T-helper 22 cell (primary cell): ENCODE measurements around the gene MED8.

ENCODE experiments used
- DNase-seq: peaks from one replicate; pipeline ENCODE4 v3.0.0-alpha.2; 2020; ENCODE audit warnings: low read depth

The MED8 gene, protein sequence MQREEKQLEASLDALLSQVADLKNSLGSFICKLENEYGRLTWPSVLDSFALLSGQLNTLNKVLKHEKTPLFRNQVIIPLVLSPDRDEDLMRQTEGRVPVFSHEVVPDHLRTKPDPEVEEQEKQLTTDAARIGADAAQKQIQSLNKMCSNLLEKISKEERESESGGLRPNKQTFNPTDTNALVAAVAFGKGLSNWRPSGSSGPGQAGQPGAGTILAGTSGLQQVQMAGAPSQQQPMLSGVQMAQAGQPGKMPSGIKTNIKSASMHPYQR

GRCh38 chr1:43389326-43390313 is at the start of gene MED8, which contains the start of gene SZT2:
MED8 (minus strand) TSS chr1:43389800; CDS start chr1:43389764, 36 bp downstream.
SZT2 (plus strand) TSS chr1:43389899; CDS start chr1:43389969, 70 bp downstream.
- peak; percentile 89 for DNase-seq

DNA sequence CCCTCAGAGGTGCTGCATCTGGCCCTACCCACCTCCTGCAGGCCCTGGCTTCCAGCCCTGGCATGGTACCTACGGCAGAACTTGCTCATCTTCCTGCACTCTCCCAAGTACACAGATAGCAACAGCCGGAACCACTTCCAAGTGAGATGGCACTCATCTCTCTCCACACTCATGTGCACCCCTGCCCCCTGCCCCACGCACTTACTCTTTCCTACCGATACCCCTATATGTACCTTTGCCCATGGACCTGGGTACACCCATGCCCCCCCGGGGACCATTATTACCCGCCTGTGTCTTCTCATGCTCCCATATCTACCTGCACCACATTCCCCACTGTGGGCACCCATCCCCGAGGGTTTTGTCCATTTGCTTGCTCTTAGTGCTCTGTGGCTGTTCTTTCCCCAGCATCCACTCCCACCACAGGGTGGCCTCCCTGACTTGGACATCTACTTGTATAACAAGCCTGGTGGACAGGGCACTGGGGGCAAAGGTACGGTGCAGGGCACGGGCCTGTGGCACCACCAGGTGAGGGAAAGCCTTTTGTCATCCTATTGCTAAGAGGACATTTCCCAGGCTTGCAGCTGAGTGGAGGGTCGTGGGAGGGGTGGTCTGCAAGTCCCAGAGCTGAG is 49.5 kb upstream of the MED8 start:
- no peak for DNase-seq

- DNase-seq: no peak
Measured at GRCh38 chr1:43438576-43438952, 49.0 kb upstream of the MED8 start.

DNA sequence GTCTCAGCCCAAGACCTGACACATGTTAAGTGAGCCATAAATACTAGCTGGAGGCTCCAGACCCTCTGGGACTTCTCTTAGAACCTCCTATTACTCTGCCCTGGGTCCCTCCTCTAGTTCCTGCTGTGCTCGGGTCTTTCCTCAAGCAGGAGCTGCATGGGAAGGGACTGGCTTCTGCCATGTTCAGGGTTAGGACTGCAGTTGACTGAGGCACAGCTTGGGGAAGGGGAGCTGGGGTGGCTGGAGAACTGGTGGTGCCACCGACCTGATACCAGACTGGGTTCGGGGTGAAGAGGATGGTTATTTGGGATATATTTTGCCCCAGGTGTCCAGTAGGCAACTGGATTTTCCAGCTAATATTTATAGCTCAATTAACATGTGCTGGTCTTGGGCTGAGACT is 48.4 kb upstream of the MED8 start:
- DNase-seq: no peak

DNA sequence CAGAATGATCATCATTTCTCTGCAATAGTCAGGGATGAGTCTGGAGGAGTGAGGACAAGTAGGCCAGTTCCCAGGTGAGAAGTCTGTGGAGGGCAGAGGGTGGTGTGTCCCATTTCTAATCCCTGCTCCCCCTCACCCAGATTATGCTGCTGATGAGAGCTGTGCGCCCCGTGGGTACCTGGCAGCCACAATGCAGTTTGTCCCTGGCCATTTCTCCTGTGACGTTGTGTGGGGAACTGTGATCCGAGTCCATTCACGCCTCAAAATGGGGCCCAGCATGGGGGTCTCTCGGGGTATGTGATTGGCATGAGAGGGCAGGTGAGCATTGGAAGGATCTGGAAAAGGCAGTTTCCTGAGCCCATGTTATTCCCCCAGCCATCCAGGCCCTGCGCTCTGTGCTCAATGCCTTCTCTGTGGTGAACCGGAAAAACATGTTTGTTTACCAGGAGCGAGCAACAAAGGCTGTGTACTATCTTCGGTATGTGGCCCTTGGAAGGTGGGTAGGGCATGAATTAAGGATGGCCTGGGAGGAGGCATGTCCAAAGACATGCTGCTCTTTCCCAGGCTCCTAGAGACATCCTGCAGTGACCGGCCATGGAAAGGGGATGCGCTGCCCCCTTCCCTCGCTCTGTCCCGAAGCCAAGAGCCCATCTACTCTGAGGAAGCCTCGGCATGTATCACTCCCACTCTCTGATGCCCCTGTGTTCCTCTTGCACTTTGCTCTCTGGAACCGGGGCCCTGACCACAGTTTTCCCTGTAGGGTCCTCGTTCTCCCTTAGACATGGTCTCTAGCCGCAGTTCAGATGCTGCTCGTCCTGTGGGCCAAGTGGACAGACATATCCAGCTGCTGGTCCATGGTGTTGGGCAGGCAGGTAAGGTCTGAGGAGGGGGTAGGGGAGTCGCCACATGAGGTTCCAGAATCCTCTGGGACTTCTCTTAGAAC is 47.7 kb upstream of the MED8 start:
- no peak for DNase-seq

- DNase-seq: no peak
Measured at GRCh38 chr1:43436371-43436770, 46.8 kb upstream of the MED8 start.

GRCh38 chr1:43435146-43436145 is 45.8 kb upstream of the MED8 start:
- DNase-seq: no peak

- no peak for DNase-seq
Measured at GRCh38 chr1:43434256-43434655, 44.7 kb upstream of the MED8 start.

GRCh38 chr1:43432907-43433306 is 43.3 kb upstream of the MED8 start:
- no peak for DNase-seq

GRCh38 chr1:43432171-43432860 is 42.7 kb upstream of the MED8 start:
- no peak for DNase-seq

DNA sequence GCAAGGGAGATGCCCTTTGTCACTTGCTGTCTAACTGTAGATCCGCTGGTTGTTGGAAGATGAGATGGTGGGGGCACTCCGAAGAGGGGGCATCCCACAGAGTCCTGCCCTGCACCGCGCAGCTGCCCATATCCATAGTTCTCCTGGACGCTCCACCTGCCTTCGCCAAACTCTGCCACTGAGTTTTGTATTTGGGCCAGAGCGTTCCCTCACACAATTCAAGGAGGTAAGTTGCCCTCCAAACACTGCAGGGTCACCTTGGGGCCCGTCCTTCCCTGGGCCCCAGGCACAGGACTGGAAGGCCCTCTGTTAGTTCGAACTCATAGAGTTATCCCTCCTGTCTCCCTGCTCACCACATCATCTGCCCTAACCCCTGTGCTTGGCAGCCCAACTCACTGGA is 42.1 kb upstream of the MED8 start:
- no peak for DNase-seq

DNA sequence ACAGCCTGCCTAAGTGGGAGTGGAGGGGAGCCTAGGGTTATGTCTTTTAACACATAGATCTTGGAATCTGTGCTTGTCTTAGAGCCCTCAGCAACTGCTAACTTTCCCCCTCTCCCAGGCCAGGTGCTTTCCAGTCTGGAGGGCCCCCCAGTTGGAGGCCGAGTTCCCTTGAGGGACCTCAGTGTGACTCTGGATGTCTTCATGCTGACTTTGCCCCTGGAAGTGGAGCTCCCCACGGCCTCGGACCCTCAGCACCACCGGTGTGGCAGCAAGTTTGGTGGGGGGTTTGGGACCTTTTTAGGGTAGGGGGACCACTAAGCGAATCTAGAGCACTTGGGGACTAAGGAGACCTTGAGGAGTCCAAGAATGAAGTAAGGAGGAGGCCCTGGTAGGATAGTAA is 41.2 kb upstream of the MED8 start:
- no peak for DNase-seq

DNA sequence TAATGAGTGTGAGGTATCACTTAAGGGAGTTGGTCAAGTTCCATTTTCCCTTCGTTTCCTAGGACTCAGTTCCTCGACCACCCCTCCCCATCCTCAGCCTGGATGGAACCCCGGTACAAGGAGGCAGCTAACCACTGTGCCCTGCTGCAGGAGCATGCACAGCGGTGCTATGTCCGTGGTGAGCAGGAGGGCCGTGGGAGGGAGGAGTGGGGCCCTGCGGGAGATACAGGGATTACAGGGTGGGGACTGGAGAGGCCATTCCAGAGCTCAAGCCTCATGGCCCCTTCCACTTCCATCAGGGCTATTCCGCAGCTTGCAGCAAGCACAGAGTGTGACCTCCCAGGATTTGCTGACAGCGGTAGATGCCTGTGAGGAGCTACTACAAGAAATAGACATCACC is 38.3 kb upstream of the MED8 start:
- DNase-seq: no peak

DNA sequence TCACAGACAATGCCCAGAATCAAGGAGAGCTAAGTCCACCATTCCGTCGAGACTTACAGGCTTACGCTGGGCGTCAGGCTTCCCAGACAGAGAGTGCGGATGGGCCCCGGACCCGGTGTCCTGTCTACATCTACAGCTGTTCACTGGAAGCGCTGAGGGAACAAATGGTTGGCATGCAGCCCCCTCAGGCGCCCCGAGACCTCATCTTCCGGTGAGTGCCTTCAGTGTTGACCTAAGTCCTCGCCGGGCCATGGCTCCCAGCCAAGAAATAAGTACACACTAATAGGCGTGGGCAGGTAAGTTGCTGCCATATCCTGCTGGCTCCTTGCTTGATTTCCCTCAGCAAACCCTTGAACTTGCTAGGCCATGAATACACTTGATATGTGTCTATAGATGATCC is 37.9 kb upstream of the MED8 start:
- no peak for DNase-seq

- no peak for DNase-seq
Measured at GRCh38 chr1:43426221-43426620, 36.6 kb upstream of the MED8 start.

DNA sequence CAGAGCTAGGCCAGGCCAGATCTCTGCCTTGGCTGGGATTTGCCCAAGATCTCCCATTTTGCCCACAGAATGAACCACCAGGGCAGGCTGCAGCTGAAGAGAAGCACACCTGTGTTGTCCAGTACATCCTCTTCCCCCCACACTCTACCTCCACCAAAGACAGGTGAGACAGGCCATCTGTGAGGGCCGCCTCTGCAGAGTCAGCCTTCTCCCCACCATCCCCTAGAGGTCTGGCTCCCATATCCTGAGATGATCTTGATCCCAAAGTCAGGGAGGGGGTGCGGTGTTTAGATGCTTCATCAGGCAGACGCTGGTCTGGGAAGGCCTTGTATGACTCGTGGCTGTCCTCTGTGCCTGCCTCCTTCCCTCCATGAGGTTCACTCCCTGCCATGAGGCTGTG is 35.4 kb upstream of the MED8 start:
- DNase-seq: no peak

DNA sequence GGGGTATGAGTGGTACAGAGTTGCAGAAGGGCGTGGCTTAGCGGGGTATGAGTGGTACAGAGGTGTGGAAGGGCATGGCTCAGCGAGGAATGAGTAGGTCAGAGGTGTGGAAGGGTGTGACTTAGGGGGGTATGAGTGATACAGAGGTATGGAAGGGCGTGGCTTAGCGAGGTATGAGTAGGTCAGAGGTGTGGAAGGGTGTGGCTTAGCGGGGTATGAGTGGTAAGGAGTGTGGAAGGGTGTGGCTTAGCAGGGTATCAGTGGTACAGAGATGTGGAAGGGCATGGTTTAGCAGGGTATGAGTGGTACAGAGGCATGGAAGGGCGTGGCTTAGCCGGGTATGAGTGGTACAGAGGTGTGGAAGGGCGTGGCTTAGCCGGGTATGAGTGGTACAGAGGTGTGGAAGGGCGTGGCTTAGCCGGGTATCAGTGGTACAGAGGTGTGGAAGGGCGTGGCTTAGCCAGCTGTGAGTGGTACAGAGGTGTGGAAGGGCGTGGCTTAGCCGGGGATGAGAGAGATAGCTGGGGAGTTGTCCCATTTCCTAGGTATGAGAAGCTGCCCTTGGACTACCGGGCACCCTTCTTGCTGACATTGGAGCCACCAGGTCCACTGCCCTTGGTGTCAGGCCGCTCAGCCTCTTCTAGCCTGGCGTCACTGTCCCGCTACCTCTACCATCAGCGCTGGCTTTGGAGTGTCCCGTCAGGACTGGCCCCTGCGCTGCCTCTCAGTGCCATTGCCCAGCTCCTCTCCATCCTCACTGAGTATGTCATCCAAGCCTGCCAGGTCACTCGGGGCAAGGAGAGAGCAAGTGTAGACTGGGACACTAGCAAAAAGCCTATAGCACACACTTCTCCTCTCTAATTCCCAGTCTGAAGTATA is 34.3 kb upstream of the MED8 start:
- no peak for DNase-seq

DNA sequence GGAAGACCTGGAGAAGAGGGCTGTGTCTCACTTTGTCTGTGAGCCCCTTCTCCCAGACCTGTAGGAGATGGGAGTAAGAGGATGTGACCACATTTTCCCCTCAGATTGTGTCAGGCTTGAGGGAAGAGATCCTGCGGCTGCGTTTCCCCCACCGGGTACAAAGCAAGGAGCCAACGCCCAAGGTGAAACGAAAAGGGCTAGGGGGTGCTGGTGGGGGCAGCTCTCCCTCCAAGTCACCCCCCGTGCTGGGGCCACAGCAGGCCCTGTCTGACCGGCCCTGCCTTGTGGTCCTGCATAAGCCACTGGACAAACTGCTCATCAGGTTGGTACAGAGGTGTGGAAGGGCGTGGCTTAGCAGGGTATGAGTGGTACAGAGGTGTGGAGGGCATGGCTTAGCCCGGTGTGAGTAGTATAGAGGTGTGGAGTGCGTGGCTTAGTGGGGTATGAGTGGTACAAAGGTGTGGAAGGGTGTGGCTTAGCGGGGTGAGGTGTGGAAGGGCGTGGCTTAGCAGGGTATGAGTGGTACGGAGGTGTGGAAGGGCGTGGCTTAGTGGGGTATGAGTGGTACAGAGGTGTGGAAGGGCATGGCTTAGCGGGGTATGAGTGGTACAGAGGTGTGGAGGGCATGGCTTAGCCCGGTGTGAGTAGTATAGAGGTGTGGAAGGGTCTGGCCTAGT is 33.5 kb upstream of the MED8 start:
- no peak for DNase-seq
